ENCODE measurements around the gene LHX6.

The LHX6 gene

GRCh38 chr9:122195875-122196274 lies 32.9 kb downstream of the LHX6 start:
- H3K9me3 ChIP-seq (ENCODE audit: control insufficient read depth in 5 of 5, low read length in 5 of 5): no peaks in the 10 kb centered on the region
- peaks cover 0 to 3% (median 0%) of the 10 kb centered on the region in 5 donors for H3K4me1 ChIP-seq (ENCODE audit: control insufficient read depth in 5 of 5, insufficient read depth in 5 of 5, low read length in 5 of 5)
- H3K9ac ChIP-seq (ENCODE audit: low read length in 5 of 5): no peak overlapping the region
- H3K27ac ChIP-seq (ENCODE audit: low read depth, low read length): no peak overlapping the region
- no peak overlapping the region for H3K4me3 ChIP-seq (ENCODE audit: low read depth in 1 of 5, low read length in 5 of 5)
- H3K27me3 ChIP-seq (ENCODE audit: control insufficient read depth in 5 of 5, insufficient read depth in 4 of 5, low read length in 5 of 5): peaks cover 5 to 10% (median 10%) of the 10 kb centered on the region in 5 donors
- H3K36me3 ChIP-seq (ENCODE audit: control insufficient read depth in 5 of 5, insufficient read depth in 5 of 5, low read length in 5 of 5): no peaks in the 10 kb centered on the region

- peaks cover 0 to 3% (median 0%) of the 10 kb centered on the region in 5 donors for H3K4me1 ChIP-seq (ENCODE audit: control insufficient read depth in 5 of 5, insufficient read depth in 5 of 5, low read length in 5 of 5)
- H3K27ac ChIP-seq (ENCODE audit: low read depth, low read length): no peak overlapping the region
- H3K9ac ChIP-seq (ENCODE audit: low read length in 5 of 5): no peak overlapping the region
- no peaks in the 10 kb centered on the region for H3K36me3 ChIP-seq (ENCODE audit: control insufficient read depth in 5 of 5, insufficient read depth in 5 of 5, low read length in 5 of 5)
- H3K4me3 ChIP-seq (ENCODE audit: low read depth in 1 of 5, low read length in 5 of 5): no peak overlapping the region
- no peaks in the 10 kb centered on the region for H3K9me3 ChIP-seq (ENCODE audit: control insufficient read depth in 5 of 5, low read length in 5 of 5)
- H3K27me3 ChIP-seq (ENCODE audit: control insufficient read depth in 5 of 5, insufficient read depth in 4 of 5, low read length in 5 of 5): peaks cover 5 to 10% (median 10%) of the 10 kb centered on the region in 5 donors
Measured at GRCh38 chr9:122193651-122194050, 35.1 kb downstream of the LHX6 start.

GRCh38 chr9:122192914-122193525 lies 35.7 kb downstream of the LHX6 start:
- Histone ChIP-seq H3K4me3 (ENCODE audit: low read depth in 1 of 5, low read length in 5 of 5) (no peak overlapping the region), H3K9ac (ENCODE audit: low read length in 5 of 5) (no peak overlapping the region), H3K27me3 (ENCODE audit: control insufficient read depth in 5 of 5, insufficient read depth in 4 of 5, low read length in 5 of 5) (peaks cover 5 to 8% (median 6%) of the 10 kb centered on the region in 5 donors), H3K36me3 (ENCODE audit: control insufficient read depth in 5 of 5, insufficient read depth in 5 of 5, low read length in 5 of 5) (no peaks in the 10 kb centered on the region), H3K4me1 (ENCODE audit: control insufficient read depth in 5 of 5, insufficient read depth in 5 of 5, low read length in 5 of 5) (peaks cover 0 to 3% (median 0%) of the 10 kb centered on the region in 5 donors), H3K9me3 (ENCODE audit: control insufficient read depth in 5 of 5, low read length in 5 of 5) (no peaks in the 10 kb centered on the region), H3K27ac (ENCODE audit: low read depth, low read length) (no peak overlapping the region)

DNA sequence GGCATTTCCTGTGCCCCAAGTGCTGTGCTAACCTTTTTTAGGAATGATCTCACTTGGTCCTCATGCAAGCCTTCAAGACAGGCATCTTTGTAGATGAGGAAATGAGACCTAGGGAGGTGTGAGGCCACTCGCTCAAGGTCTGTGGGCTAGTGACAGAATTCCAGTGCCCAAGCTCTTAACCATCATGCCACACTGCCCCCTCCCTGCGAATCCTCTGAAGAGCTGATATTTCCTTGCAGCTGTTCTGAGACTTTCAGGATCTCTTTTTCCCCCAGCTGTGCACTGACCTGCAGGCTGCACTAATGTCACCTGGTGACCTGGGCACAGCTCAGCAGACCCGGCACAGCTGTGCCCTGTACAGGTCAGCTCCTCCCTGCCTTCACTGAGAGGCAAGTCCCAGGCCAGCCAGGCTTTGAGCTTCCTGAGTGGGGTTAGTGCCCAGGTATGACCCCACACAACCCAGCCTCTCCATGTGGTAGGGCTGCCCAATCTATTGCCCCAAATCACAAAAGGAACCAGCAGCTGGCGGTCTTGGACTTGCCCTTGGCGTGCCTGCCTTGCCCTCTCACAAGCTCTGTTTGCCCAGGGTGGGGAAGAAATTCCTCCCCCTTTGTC lies 36.4 kb downstream of the LHX6 start:
- Histone ChIP-seq H3K27ac (ENCODE audit: low read depth, low read length) (no peak overlapping the region), H3K4me1 (ENCODE audit: control insufficient read depth in 5 of 5, insufficient read depth in 5 of 5, low read length in 5 of 5) (peaks cover 0 to 3% (median 0%) of the 10 kb centered on the region in 5 donors), H3K9ac (ENCODE audit: low read length in 5 of 5) (no peak overlapping the region), H3K36me3 (ENCODE audit: control insufficient read depth in 5 of 5, insufficient read depth in 5 of 5, low read length in 5 of 5) (no peaks in the 10 kb centered on the region), H3K27me3 (ENCODE audit: control insufficient read depth in 5 of 5, insufficient read depth in 4 of 5, low read length in 5 of 5) (peaks cover 2 to 7% (median 2%) of the 10 kb centered on the region in 5 donors), H3K9me3 (ENCODE audit: control insufficient read depth in 5 of 5, low read length in 5 of 5) (no peaks in the 10 kb centered on the region), H3K4me3 (ENCODE audit: low read depth in 1 of 5, low read length in 5 of 5) (no peak overlapping the region)

- Histone ChIP-seq H3K9ac (ENCODE audit: low read length in 5 of 5) (no peak overlapping the region), H3K9me3 (ENCODE audit: control insufficient read depth in 5 of 5, low read length in 5 of 5) (no peaks in the 10 kb centered on the region), H3K4me3 (ENCODE audit: low read depth in 1 of 5, low read length in 5 of 5) (no peak overlapping the region), H3K36me3 (ENCODE audit: control insufficient read depth in 5 of 5, insufficient read depth in 5 of 5, low read length in 5 of 5) (no peaks in the 10 kb centered on the region), H3K27ac (ENCODE audit: low read depth, low read length) (no peak overlapping the region), H3K27me3 (ENCODE audit: control insufficient read depth in 5 of 5, insufficient read depth in 4 of 5, low read length in 5 of 5) (peaks cover 0 to 7% (median 0%) of the 10 kb centered on the region in 5 donors), H3K4me1 (ENCODE audit: control insufficient read depth in 5 of 5, insufficient read depth in 5 of 5, low read length in 5 of 5) (peaks cover 3 to 5% (median 5%) of the 10 kb centered on the region in 5 donors)
Measured at GRCh38 chr9:122191584-122191983, 37.2 kb downstream of the LHX6 start.

DNA sequence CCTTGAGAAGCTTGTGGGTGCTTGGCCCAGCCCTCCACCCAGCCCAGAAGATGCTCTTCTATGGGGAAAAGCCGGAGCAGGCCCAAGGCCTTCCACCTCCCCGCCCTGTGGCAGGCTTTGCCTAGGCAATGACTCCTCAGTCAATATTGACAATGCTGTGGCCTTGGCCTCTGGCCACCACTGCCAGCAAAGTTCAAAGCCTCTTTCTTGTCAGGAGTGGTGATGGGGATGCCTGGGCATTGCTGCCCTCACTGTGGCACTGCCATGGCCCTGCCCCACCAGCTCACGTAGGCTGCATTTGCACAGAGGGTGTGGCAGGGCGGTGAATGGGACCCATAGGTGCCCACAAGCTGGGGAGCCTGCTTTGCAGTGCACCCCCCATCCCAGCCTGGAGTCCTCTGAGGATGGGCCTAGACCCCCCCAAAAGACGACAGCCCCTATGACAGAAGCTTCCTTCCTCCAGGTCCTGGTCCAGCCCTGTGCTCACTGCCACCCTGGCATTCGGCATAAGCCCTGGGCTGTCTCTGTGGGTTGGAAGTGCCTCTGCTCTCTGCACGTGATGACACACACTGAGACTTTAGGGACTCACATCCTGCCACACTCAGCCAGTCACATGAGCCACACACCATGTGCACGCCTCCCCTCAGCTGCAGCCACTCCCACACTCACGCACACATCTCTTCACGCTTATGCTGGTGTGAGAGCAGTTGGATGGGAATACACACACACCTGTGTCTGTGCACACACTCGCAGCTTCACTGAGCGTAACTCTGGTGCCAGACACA lies 38.0 kb downstream of the LHX6 start:
- Histone ChIP-seq H3K4me3 (ENCODE audit: low read depth in 1 of 5, low read length in 5 of 5) (no peak overlapping the region), H3K9ac (ENCODE audit: low read length in 5 of 5) (no peak overlapping the region), H3K27ac (ENCODE audit: low read depth, low read length) (no peak overlapping the region), H3K27me3 (ENCODE audit: control insufficient read depth in 5 of 5, insufficient read depth in 4 of 5, low read length in 5 of 5) (peaks cover 0 to 7% (median 0%) of the 10 kb centered on the region in 5 donors), H3K36me3 (ENCODE audit: control insufficient read depth in 5 of 5, insufficient read depth in 5 of 5, low read length in 5 of 5) (no peaks in the 10 kb centered on the region), H3K9me3 (ENCODE audit: control insufficient read depth in 5 of 5, low read length in 5 of 5) (no peaks in the 10 kb centered on the region), H3K4me1 (ENCODE audit: control insufficient read depth in 5 of 5, insufficient read depth in 5 of 5, low read length in 5 of 5) (peaks cover 5 to 13% (median 12%) of the 10 kb centered on the region in 5 donors)

DNA sequence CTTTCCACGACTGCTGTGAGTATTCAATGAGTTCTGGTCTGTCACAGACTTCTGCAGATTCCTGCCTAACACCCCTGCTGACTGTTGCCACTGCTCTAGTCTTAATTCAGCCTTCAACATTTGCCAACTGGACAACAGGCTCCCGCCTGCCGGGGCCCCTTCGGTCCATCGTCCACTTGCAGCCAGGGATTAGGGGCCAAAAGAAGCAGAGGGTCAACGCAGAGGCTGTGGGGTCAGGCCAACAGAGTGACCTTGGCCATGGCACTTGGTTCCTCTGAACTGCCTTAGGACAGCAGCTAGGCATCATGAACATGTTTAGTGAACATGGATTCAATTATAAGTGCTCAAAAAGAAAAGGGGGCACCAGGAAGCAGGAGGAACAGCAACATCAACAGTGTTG lies 40.4 kb downstream of the LHX6 start:
- no peak overlapping the region for H3K9ac ChIP-seq (ENCODE audit: low read length in 5 of 5)

GRCh38 chr9:122186777-122187470 lies 41.8 kb downstream of the LHX6 start:
- Histone ChIP-seq H3K36me3 (ENCODE audit: control insufficient read depth in 5 of 5, insufficient read depth in 5 of 5, low read length in 5 of 5) (no peaks in the 10 kb centered on the region), H3K9ac (ENCODE audit: low read length in 5 of 5) (peak overlapping the region in 1 of 5 donors; percentile 25), H3K27ac (ENCODE audit: low read depth, low read length) (no peak overlapping the region), H3K27me3 (ENCODE audit: control insufficient read depth in 5 of 5, insufficient read depth in 4 of 5, low read length in 5 of 5) (peaks cover 0 to 8% (median 3%) of the 10 kb centered on the region in 5 donors), H3K4me1 (ENCODE audit: control insufficient read depth in 5 of 5, insufficient read depth in 5 of 5, low read length in 5 of 5) (peaks cover 5 to 16% (median 12%) of the 10 kb centered on the region in 5 donors), H3K9me3 (ENCODE audit: control insufficient read depth in 5 of 5, low read length in 5 of 5) (no peaks in the 10 kb centered on the region), H3K4me3 (ENCODE audit: low read depth in 1 of 5, low read length in 5 of 5) (peak overlapping the region in 1 of 5 donors; percentile 2)

More for the DNA sequence above, 40.4 kb downstream of the LHX6 start:
- no peak overlapping the region for H3K4me3 ChIP-seq (ENCODE audit: low read depth in 1 of 5, low read length in 5 of 5)
- no peaks in the 10 kb centered on the region for H3K9me3 ChIP-seq (ENCODE audit: control insufficient read depth in 5 of 5, low read length in 5 of 5)
- peaks cover 5 to 16% (median 12%) of the 10 kb centered on the region in 5 donors for H3K4me1 ChIP-seq (ENCODE audit: control insufficient read depth in 5 of 5, insufficient read depth in 5 of 5, low read length in 5 of 5)
- peaks cover 0 to 9% (median 0%) of the 10 kb centered on the region in 5 donors for H3K27me3 ChIP-seq (ENCODE audit: control insufficient read depth in 5 of 5, insufficient read depth in 4 of 5, low read length in 5 of 5)
- no peak overlapping the region for H3K27ac ChIP-seq (ENCODE audit: low read depth, low read length)
- H3K36me3 ChIP-seq (ENCODE audit: control insufficient read depth in 5 of 5, insufficient read depth in 5 of 5, low read length in 5 of 5): no peaks in the 10 kb centered on the region

- Histone ChIP-seq H3K4me3 (ENCODE audit: low read depth in 1 of 5, low read length in 5 of 5) (peak overlapping the region in 1 of 5 donors; percentile 2), H3K27me3 (ENCODE audit: control insufficient read depth in 5 of 5, insufficient read depth in 4 of 5, low read length in 5 of 5) (peaks cover 0 to 9% (median 3%) of the 10 kb centered on the region in 5 donors), H3K27ac (ENCODE audit: low read depth, low read length) (no peak overlapping the region), H3K9ac (ENCODE audit: low read length in 5 of 5) (peak overlapping the region in 2 of 5 donors; percentile 27 to 35), H3K36me3 (ENCODE audit: control insufficient read depth in 5 of 5, insufficient read depth in 5 of 5, low read length in 5 of 5) (no peaks in the 10 kb centered on the region), H3K9me3 (ENCODE audit: control insufficient read depth in 5 of 5, low read length in 5 of 5) (no peaks in the 10 kb centered on the region), H3K4me1 (ENCODE audit: control insufficient read depth in 5 of 5, insufficient read depth in 5 of 5, low read length in 5 of 5) (peaks cover 5 to 16% (median 12%) of the 10 kb centered on the region in 5 donors)
Measured at GRCh38 chr9:122186301-122186700, 42.5 kb downstream of the LHX6 start.
